ENCODE data around the gene RBM33.
"Not testable (repeated sequence)": the region's sequence is repeated elsewhere in the genome, so short reads cannot be mapped to it uniquely, and the experiment has no call there.

The RBM33 gene

DNA sequence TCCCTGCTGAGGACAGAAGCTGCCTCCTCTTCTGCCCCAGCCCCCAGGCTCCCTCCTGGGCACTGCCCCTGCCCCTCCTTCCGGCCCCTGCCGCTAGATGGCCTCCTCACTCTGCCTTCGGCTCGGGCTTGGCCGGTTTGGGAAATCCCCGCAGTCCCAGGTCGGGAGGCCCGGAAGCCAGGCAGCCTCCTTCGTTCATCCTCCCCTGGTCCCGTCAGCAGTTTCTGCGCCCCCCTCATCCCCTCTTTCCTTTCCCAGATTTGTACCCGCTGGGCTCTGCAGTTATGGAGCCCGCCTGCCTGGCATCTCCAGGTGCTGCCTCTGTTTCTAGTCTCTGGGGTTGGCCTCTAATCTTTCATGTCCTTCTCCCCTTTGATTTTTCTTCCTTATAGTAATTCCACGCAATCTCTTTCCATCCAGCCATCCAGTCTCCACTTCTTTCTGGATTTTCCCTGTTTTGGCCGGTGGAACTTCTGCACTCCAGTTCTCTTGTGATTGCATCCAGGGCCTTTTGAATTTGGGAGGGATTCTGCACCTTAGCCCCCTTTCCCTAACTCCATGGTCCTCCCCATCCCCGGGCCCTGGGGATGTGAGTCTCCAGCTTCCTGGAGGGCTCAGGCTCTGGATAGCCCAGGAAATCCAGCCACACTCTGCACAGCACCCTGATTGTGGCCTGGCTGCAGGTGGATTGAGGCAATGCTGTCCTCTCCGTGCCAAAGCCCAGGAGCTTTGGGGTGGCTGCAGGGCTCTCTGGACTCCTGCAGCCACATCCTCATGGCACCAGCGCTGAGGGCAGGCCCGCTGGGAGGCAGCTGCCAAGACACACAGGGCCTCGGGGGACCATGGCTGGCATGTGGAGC is 171.1 kb downstream of the RBM33 start:
- no peak for TF ChIP-seq Cebpa-rat (IDR thresholded peaks at IDR 0.05)
- H3K27ac ChIP-seq, result no peak overlapping the region
- peaks cover 53 to 84% (median 61%) of the 10 kb centered on the region in 11 experiments for H3K27me3 ChIP-seq
- H3K4me1 ChIP-seq, result peaks cover 0 to 25% (median 17%) of the 10 kb centered on the region in 10 experiments; a peak in 16 of 20 replicates
- H4K20me1 ChIP-seq, result peaks cover 0 to 47% (median 29%) of the 10 kb centered on the region in 11 experiments; a peak in 15 of 22 replicates
- peak overlapping the region in 1 of 11 experiments; percentile 27; a peak in 1 of 22 replicates for H3K9ac ChIP-seq
- H3K36me3 ChIP-seq, result no peaks in the 10 kb centered on the region
- H3K4me3 ChIP-seq, result no peak overlapping the region
- peak overlapping the region; percentile 47 to 86 (median 58) for H3K4me2 ChIP-seq
- peaks cover 6 to 14% (median 10%) of the 10 kb centered on the region in 11 experiments; a peak in 19 of 22 replicates for H3K9me3 ChIP-seq (replicated peaks in 1 of 11)

- peaks cover 47 to 78% (median 55%) of the 10 kb centered on the region in 11 experiments for H3K27me3 ChIP-seq
- no peak overlapping the region; a peak in 1 of 22 replicates for H3K9ac ChIP-seq
- TF ChIP-seq Cebpa-rat (IDR thresholded peaks at IDR 0.05), result no peak
Observed at GRCh38 chr7:155816192-155816508, 171.7 kb downstream of the RBM33 start.

DNA sequence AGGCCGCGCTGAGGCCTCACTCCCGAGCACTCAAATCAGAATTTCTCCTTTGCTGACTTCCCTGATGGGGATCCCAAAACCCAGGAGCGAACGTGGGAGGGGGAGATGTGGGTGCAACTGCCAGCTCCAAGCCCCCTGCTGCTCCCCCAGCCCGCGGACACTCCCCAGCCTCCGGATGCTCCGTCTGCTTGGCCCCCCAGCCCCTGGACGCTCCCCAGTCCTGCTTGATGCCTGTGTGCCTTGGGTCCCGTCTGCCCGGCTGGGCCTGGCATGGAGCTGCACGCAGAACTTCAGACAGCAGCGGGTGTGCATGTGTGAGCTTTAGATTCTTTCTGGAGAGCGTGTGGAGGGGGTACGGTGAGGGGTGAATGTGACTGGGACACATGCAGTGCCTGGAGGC is 172.5 kb downstream of the RBM33 start:
- H3K9ac ChIP-seq, result no peak overlapping the region
- no peak for TF ChIP-seq Cebpa-rat (IDR thresholded peaks at IDR 0.05)

More at GRCh38 chr7:155816192-155816508, 171.7 kb downstream of the RBM33 start:
- Histone ChIP-seq H3K4me1 (peaks cover 0 to 30% (median 17%) of the 10 kb centered on the region in 10 experiments; a peak in 16 of 20 replicates), H3K9me3 (replicated peaks in 1 of 11) (peaks cover 6 to 14% (median 10%) of the 10 kb centered on the region in 11 experiments; a peak in 19 of 22 replicates), H3K36me3 (no peaks in the 10 kb centered on the region), H3K4me3 (no peak overlapping the region), H3K4me2 (peak overlapping the region in 5 of 11 experiments; percentile 48 to 68 (median 54); a peak in 4 of 22 replicates), H4K20me1 (peaks cover 0 to 41% (median 28%) of the 10 kb centered on the region in 11 experiments; a peak in 15 of 22 replicates), H3K27ac (no peak overlapping the region)

DNA sequence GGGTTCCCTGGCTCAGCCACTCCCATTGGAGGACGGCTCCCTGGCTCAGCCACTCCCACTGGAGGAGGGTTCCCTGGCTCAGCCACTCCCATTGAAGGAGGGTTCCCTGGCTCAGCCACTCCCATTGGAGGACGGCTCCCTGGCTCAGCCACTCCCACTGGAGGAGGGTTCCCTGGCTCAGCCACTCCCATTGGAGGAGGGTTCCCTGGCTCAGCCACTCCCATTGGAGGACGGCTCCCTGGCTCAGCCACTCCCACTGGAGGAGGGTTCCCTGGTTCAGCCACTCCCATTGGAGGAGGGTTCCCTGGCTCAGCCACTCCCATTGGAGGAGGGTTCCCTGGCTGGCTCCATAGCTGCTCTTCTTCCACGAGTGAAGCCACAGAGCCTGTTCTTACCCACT is 173.1 kb downstream of the RBM33 start:
- Histone ChIP-seq H3K4me1 (peaks cover 0 to 35% (median 17%) of the 10 kb centered on the region in 10 experiments; a peak in 13 of 20 replicates), H3K27me3 (peaks cover 33 to 64% (median 42%) of the 10 kb centered on the region in 11 experiments), H4K20me1 (peaks cover 0 to 28% (median 18%) of the 10 kb centered on the region in 11 experiments; a peak in 14 of 22 replicates), H3K4me2 (peak overlapping the region in 5 of 11 experiments; percentile 31 to 50 (median 45); a peak in 4 of 22 replicates), H3K9me3 (replicated peaks in 1 of 11) (peaks cover 6 to 14% (median 10%) of the 10 kb centered on the region in 11 experiments; a peak in 19 of 22 replicates)
- H3K4me3 ChIP-seq, H3K36me3 ChIP-seq, H3K9ac ChIP-seq, H3K27ac ChIP-seq: not testable (repeated sequence)

More for the DNA sequence above, 172.5 kb downstream of the RBM33 start:
- Histone ChIP-seq H3K4me3 (no peak overlapping the region), H3K27me3 (peaks cover 38 to 70% (median 47%) of the 10 kb centered on the region in 11 experiments), H4K20me1 (peaks cover 0 to 33% (median 23%) of the 10 kb centered on the region in 11 experiments; a peak in 15 of 22 replicates), H3K36me3 (no peaks in the 10 kb centered on the region), H3K27ac (no peak overlapping the region), H3K9me3 (replicated peaks in 1 of 11) (peaks cover 6 to 14% (median 10%) of the 10 kb centered on the region in 11 experiments; a peak in 19 of 22 replicates), H3K4me1 (peaks cover 0 to 35% (median 17%) of the 10 kb centered on the region in 10 experiments; a peak in 16 of 20 replicates), H3K4me2 (no peak overlapping the region)

DNA sequence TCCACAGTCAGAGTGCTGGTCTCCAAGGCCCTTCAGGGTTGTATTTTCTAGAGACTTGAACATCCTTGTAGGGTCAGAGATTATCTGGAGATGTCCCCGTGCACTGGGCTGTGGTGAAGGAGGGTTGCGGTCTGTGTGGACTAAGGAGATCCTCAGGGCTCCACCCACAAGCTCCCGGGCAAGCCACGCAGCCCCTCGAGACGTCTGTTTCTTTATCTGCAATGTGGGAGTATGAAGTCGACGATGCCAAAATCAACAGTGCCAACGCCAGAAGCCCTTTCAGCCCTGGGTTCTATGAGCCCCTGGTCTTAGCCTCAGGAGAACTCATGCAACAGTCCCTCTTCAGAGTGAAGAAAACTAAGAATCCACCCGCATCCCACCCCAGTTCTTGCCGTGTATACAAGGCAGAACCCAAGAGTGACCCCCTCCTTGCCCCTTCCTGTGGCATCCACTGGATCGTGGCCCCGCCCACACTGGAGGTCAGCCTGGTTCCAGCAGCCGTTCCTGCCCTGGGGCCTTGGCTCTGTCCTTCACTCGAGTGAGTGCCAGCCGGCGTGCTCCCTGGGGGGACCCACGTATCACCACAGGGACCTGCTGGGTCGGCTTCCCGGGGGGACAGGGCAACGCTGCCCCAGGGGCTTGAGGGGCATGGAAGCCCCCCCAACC is 173.8 kb downstream of the RBM33 start:
- Histone ChIP-seq H3K4me1 (peaks cover 0 to 35% (median 17%) of the 10 kb centered on the region in 10 experiments; a peak in 13 of 20 replicates), H3K36me3 (no peaks in the 10 kb centered on the region), H3K4me3 (no peak overlapping the region), H3K9me3 (replicated peaks in 1 of 11) (peaks cover 6 to 14% (median 10%) of the 10 kb centered on the region in 11 experiments; a peak in 19 of 22 replicates), H3K27me3 (peaks cover 26 to 57% (median 34%) of the 10 kb centered on the region in 11 experiments), H3K4me2 (peak overlapping the region in 9 of 11 experiments; percentile 1 to 50 (median 43); a peak in 14 of 22 replicates), H3K27ac (no peak overlapping the region), H3K9ac (no peak overlapping the region), H4K20me1 (peaks cover 0 to 21% (median 10%) of the 10 kb centered on the region in 11 experiments; a peak in 14 of 22 replicates)
- TF ChIP-seq Cebpa-rat (IDR thresholded peaks at IDR 0.05), result no peak

DNA sequence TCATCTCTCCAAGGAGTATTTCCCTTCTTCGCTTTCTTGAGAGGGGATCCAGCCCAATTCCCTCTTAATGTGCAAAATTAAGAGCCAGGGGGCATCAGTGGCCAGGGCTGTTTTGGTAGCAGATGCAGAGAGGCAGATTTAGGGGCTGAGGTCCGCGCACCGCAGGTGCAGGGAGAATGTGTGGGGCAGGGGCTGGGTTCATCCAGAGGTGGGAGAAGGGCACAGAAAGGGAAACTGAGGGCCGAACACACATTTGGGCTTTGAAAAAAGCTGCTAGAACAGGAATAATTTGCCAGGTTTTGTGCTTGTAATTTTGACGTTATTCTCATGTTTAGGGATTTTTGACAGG is 174.3 kb downstream of the RBM33 start:
- Histone ChIP-seq H3K4me3 (no peak overlapping the region), H3K4me1 (peaks cover 0 to 35% (median 17%) of the 10 kb centered on the region in 10 experiments; a peak in 13 of 20 replicates), H4K20me1 (peaks cover 0 to 16% (median 5%) of the 10 kb centered on the region in 11 experiments; a peak in 13 of 22 replicates), H3K9ac (no peak overlapping the region), H3K27ac (no peak overlapping the region), H3K4me2 (peak overlapping the region in 7 of 11 experiments; percentile 24 to 50 (median 44); a peak in 11 of 22 replicates), H3K9me3 (replicated peaks in 1 of 11) (peaks cover 6 to 14% (median 10%) of the 10 kb centered on the region in 11 experiments; a peak in 19 of 22 replicates), H3K36me3 (no peaks in the 10 kb centered on the region), H3K27me3 (peaks cover 20 to 52% (median 29%) of the 10 kb centered on the region in 11 experiments)
- TF ChIP-seq Cebpa-rat (IDR thresholded peaks at IDR 0.05), result no peak

- H4K20me1 ChIP-seq, result peaks cover 0 to 12% (median 2%) of the 10 kb centered on the region in 11 experiments; a peak in 9 of 22 replicates
- H3K9ac ChIP-seq, result no peak overlapping the region
- H3K36me3 ChIP-seq, result no peaks in the 10 kb centered on the region
- H3K9me3 ChIP-seq (replicated peaks in 1 of 11), result peaks cover 6 to 14% (median 10%) of the 10 kb centered on the region in 11 experiments; a peak in 19 of 22 replicates
- no peak overlapping the region for H3K27ac ChIP-seq
- TF ChIP-seq Cebpa-rat (IDR thresholded peaks at IDR 0.05), result no peak
- H3K27me3 ChIP-seq, result peaks cover 17 to 48% (median 25%) of the 10 kb centered on the region in 11 experiments
- H3K4me3 ChIP-seq, result no peak overlapping the region
- H3K4me2 ChIP-seq, result no peak overlapping the region
- H3K4me1 ChIP-seq, result peaks cover 0 to 35% (median 17%) of the 10 kb centered on the region in 10 experiments; a peak in 13 of 20 replicates
Observed at GRCh38 chr7:155819186-155819585, 174.7 kb downstream of the RBM33 start.

GRCh38 chr7:155820246-155820645 is 175.8 kb downstream of the RBM33 start:
- peaks cover 0 to 35% (median 17%) of the 10 kb centered on the region in 10 experiments; a peak in 13 of 20 replicates for H3K4me1 ChIP-seq
- no peak overlapping the region for H3K4me3 ChIP-seq
- peaks cover 9 to 45% (median 17%) of the 10 kb centered on the region in 11 experiments; a peak in 15 of 22 replicates for H3K27me3 ChIP-seq
- TF ChIP-seq Cebpa-rat (IDR thresholded peaks at IDR 0.05), result no peak
- H4K20me1 ChIP-seq, result peaks cover 0 to 8% (median 2%) of the 10 kb centered on the region in 11 experiments; a peak in 6 of 22 replicates
- no peaks in the 10 kb centered on the region for H3K36me3 ChIP-seq
- no peak overlapping the region for H3K27ac ChIP-seq
- H3K4me2 ChIP-seq, result no peak overlapping the region
- no peak overlapping the region for H3K9ac ChIP-seq
- H3K9me3 ChIP-seq (replicated peaks in 1 of 11), result peaks cover 6 to 14% (median 10%) of the 10 kb centered on the region in 11 experiments; a peak in 19 of 22 replicates
